NCI-H345 treated with DMSO at 0.1 percent for 48 hours (cell line): ENCODE data around the gene JAG1.
A peak's percentile ranks its signal among the peaks of the same experiment; 100 is the strongest.

ENCODE experiments used
- DNase-seq: peaks from one replicate; lab custom pipeline; 2025; ENCODE audit not compliant: unreplicated experiment; lab: John Stamatoyannopoulos, UW

JAG1 gene

GRCh38 chr20:10673842-10674683 is at the start of gene JAG1:
Gene JAG1 (minus strand): TSS chr20:10673999. CDS start chr20:10673530, 469 bp downstream.
- peak; percentile 96 for DNase-seq

- no peak for DNase-seq
These were observed 48.2 kb upstream of the JAG1 start for GRCh38 chr20:10721976-10722375.

- no peak for DNase-seq
These were observed 47.5 kb upstream of the JAG1 start for GRCh38 chr20:10721137-10721896.

GRCh38 chr20:10720565-10720964 is 46.8 kb upstream of the JAG1 start:
- no peak for DNase-seq

GRCh38 chr20:10719740-10720385 is 46.1 kb upstream of the JAG1 start:
- DNase-seq, result no peak

GRCh38 chr20:10718661-10719060 is 44.9 kb upstream of the JAG1 start:
- no peak for DNase-seq

GRCh38 chr20:10716855-10717254 is 43.1 kb upstream of the JAG1 start:
- DNase-seq, result no peak

- peak; percentile 11 for DNase-seq
These were observed 41.2 kb upstream of the JAG1 start for GRCh38 chr20:10715035-10715434.

- no peak for DNase-seq
These were observed 40.6 kb upstream of the JAG1 start for GRCh38 chr20:10714236-10714975.

GRCh38 chr20:10713161-10713560 is 39.4 kb upstream of the JAG1 start:
- DNase-seq, result no peak

GRCh38 chr20:10711903-10712451 is 38.2 kb upstream of the JAG1 start:
- DNase-seq, result no peak

- DNase-seq, result no peak
These were observed 37.4 kb upstream of the JAG1 start for GRCh38 chr20:10710991-10711775.

- no peak for DNase-seq
These were observed 36.1 kb upstream of the JAG1 start for GRCh38 chr20:10709916-10710315.

- no peak for DNase-seq
These were observed 34.8 kb upstream of the JAG1 start for GRCh38 chr20:10708351-10709185.

- no peak for DNase-seq
These were observed 34.0 kb upstream of the JAG1 start for GRCh38 chr20:10707791-10708190.

GRCh38 chr20:10707068-10707467 is 33.3 kb upstream of the JAG1 start:
- no peak for DNase-seq

- no peak for DNase-seq
These were observed 32.6 kb upstream of the JAG1 start for GRCh38 chr20:10706460-10706811.

GRCh38 chr20:10705801-10706459 is 32.1 kb upstream of the JAG1 start:
- DNase-seq, result no peak

GRCh38 chr20:10701607-10702006 is 27.8 kb upstream of the JAG1 start:
- no peak for DNase-seq
